ENCODE results near the gene NCOR2.

Gene NCOR2

GRCh38 chr12:124566997-124567672 lies at the start of gene NCOR2:
Gene NCOR2, minus strand, starts transcription at chr12:124567612. Its CDS starts 72,361 bp downstream, at chr12:124495251.
- no peak for DNase-seq

- DNase-seq = no peak
Observed at GRCh38 chr12:124616394-124617221, 49.2 kb upstream of the NCOR2 start.

- DNase-seq = no peak
Observed at GRCh38 chr12:124614512-124615292, 47.3 kb upstream of the NCOR2 start.

- DNase-seq = peak; percentile 90
Observed at GRCh38 chr12:124613151-124613585, 45.8 kb upstream of the NCOR2 start.

GRCh38 chr12:124612410-124612680 lies 44.9 kb upstream of the NCOR2 start:
- no peak for DNase-seq

GRCh38 chr12:124611559-124612409 lies 44.4 kb upstream of the NCOR2 start:
- no peak for DNase-seq

GRCh38 chr12:124610629-124611558 lies 43.5 kb upstream of the NCOR2 start:
- DNase-seq = no peak

GRCh38 chr12:124610021-124610612 lies 42.7 kb upstream of the NCOR2 start:
- no peak for DNase-seq

GRCh38 chr12:124609041-124609989 lies 41.9 kb upstream of the NCOR2 start:
- peak; percentile 63 for DNase-seq

- DNase-seq = no peak
Observed at GRCh38 chr12:124608450-124608870, 41.0 kb upstream of the NCOR2 start.

- no peak for DNase-seq
Observed at GRCh38 chr12:124607681-124608425, 40.4 kb upstream of the NCOR2 start.

- no peak for DNase-seq
Observed at GRCh38 chr12:124605883-124606774, 38.7 kb upstream of the NCOR2 start.

GRCh38 chr12:124605150-124605882 lies 37.9 kb upstream of the NCOR2 start:
- DNase-seq = no peak

GRCh38 chr12:124604264-124604680 lies 36.9 kb upstream of the NCOR2 start:
- DNase-seq = no peak

- DNase-seq = peak; percentile 85
Observed at GRCh38 chr12:124603831-124604251, 36.4 kb upstream of the NCOR2 start.

GRCh38 chr12:124603100-124603541 lies 35.7 kb upstream of the NCOR2 start:
- peak; percentile 60 for DNase-seq

GRCh38 chr12:124601706-124602105 lies 34.3 kb upstream of the NCOR2 start:
- peak; percentile 94 for DNase-seq
